K562 (cell line): Measurements from ENCODE around the gene TRIM34. TPM values are rescaled to one million over a fixed set of nuclear protein-coding genes. Genes with fewer than 3 reads are reported as not detected.
A peak's percentile ranks its signal among the peaks of the same experiment; 100 is the strongest.

Source experiments
- CCNT2 ChIP-seq: IDR thresholded peaks from 2 replicates; pipeline ENCODE4 v1.6.1; 2011; ENCODE audit warnings: borderline replicate concordance, low read depth, mild to moderate bottlenecking, moderate library complexity, mixed read lengths, low read length; ENCODE audit not compliant: insufficient read length; ENCODE audit errors: extremely low read depth
- CHD2 ChIP-seq: IDR thresholded peaks from 2 replicates; pipeline ENCODE4 v1.6.1; 2011; ENCODE audit warnings: low read depth, low read length
- CXXC5 ChIP-seq: fragments of 250-450 bp; sonication (Bioruptor Pico); IDR thresholded peaks from 2 replicates; pipeline ENCODE4 v1.8.0; 2022; ENCODE audit warnings: inconsistent platforms, mild to moderate bottlenecking, moderate library complexity
- DMBX1 ChIP-seq: fragments of 250-450 bp; sonication (Bioruptor Pico); IDR thresholded peaks from 2 replicates; pipeline ENCODE4 v1.8.0; 2022; ENCODE audit warnings: inconsistent platforms, mild to moderate bottlenecking, moderate library complexity, borderline replicate concordance
- FOS ChIP-seq: IDR thresholded peaks from 3 replicates; pipeline ENCODE4 v1.6.1; 2011; ENCODE audit not compliant: insufficient read length; ENCODE audit errors: extremely low read depth
- JUND ChIP-seq, 2 experiments: IDR thresholded peaks; 2 replicates in 1 of 2; 3 replicates in 1 of 2; pipeline ENCODE4 v1.6.1; 2011; ENCODE audit warnings: borderline replicate concordance in 2 of 2, low read depth in 2 of 2, low read length in 2 of 2, improper control_type of control experiment in 1 of 2, missing biosample characterization in 1 of 2, missing genetic modification characterization in 1 of 2, missing genetic modification reagents in 1 of 2
- MAFG ChIP-seq: fragments of 450-650 bp; conservative IDR thresholded peaks from 2 replicates; pipeline ENCODE4 v1.6.1; 2016; ENCODE audit warnings: missing genetic modification characterization, missing compliant biosample characterization
- NCOA2 ChIP-seq, 2 experiments: fragments of 450-650 bp; IDR thresholded peaks; 2 replicates each; pipeline ENCODE4 v1.6.1; 2018; ENCODE audit warnings: mild to moderate bottlenecking in 2 of 2, moderate library complexity in 1 of 2; ENCODE audit not compliant: partially characterized antibody in 2 of 2
- PHB2 ChIP-seq: fragments of 450-650 bp; IDR thresholded peaks from 2 replicates; pipeline ENCODE4 v1.6.1; 2017; ENCODE audit warnings: low read depth
- SRSF1 ChIP-seq: fragments of 200-400 bp; formaldehyde crosslinking; IDR thresholded peaks from 2 replicates; pipeline ENCODE4 v1.6.1; 2017; ENCODE audit warnings: mild to moderate bottlenecking, low read depth, low read length, moderate library complexity
- ZNF316 ChIP-seq: fragments of 450-650 bp; IDR thresholded peaks from 2 replicates; pipeline ENCODE4 v1.6.1; 2016
- ZNF551 ChIP-seq: fragments of 250-450 bp; sonication (Bioruptor Pico); IDR thresholded peaks from 2 replicates; pipeline ENCODE4 v1.5.0; 2021; ENCODE audit warnings: mild to moderate bottlenecking, moderate library complexity
- polyA plus RNA-seq, 8 experiments: library from polyadenylated mRNA; depleted of rRNA in 4 of 8; stranded (reverse) in 5 of 8; unstranded in 3 of 8; fragments of >200 nt; fragmentation: Nextera tagmentation in 2 of 8; fragmentation: Illumina TruSeq in 1 of 8; extraction: Ambion mirVana in 2 of 8; extraction: Trizol in 1 of 8; gene quantifications; 2 replicates each; pipeline versions ENCODE4 v1.2.1 to v1.2.3, GENCODE V29; 2011 to 2014; ENCODE audit warnings: inconsistent platforms in 1 of 8, missing spikeins in 1 of 8
- total RNA-seq, 7 experiments: library from RNA; depleted of rRNA in 6 of 7; stranded (reverse); fragments of >200 nt in 6 of 7; fragmentation: Illumina TruSeq in 2 of 7; extraction: Trizol in 2 of 7; gene quantifications; 2 replicates each; pipeline versions ENCODE4 v1.2.1 to v1.2.3, GENCODE V29; 2011 to 2021; ENCODE audit warnings: low replicate concordance in 1 of 7
- TF ChIP-seq, protein P1 (sequence below), 2 experiments: fragments of 450-650 bp; conservative IDR thresholded peaks; 2 replicates each; pipeline ENCODE4 v1.6.1; 2017; ENCODE audit warnings: mild to moderate bottlenecking in 2 of 2, moderate library complexity in 2 of 2
- TF ChIP-seq, protein P2 (sequence below): fragments of 150-350 bp; conservative IDR thresholded peaks from 2 replicates; pipeline ENCODE4 v1.6.1; 2014; ENCODE audit warnings: low read length
- TF ChIP-seq, protein P3 (sequence below), 2 experiments: fragments of 200-800 bp in 1 of 2; sonication (Bioruptor generic) in 1 of 2; sonication (generic) in 1 of 2; formaldehyde crosslinking in 1 of 2; IDR thresholded peaks in 1 of 2; conservative IDR thresholded peaks in 1 of 2; 2 replicates each; pipeline versions ENCODE4 v1.5.0 to v1.6.1; 2016 to 2020; ENCODE audit warnings: missing compliant biosample characterization in 1 of 2, missing genetic modification characterization in 1 of 2, missing genetic modification reagents in 1 of 2
- TF ChIP-seq, protein P4 (sequence below): sonication (generic); formaldehyde crosslinking; IDR thresholded peaks from 2 replicates; pipeline ENCODE4 v1.8.1; 2023; ENCODE audit warnings: mild to moderate bottlenecking, missing genetic modification reagents
- TF ChIP-seq, protein P5 (sequence below): sonication (generic); formaldehyde crosslinking; IDR thresholded peaks from 2 replicates; pipeline ENCODE4 v1.9.0; 2022; ENCODE audit warnings: mild to moderate bottlenecking, missing genetic modification reagents

The TRIM34 gene
- total and polyA plus RNA-seq, 9 of the 15 experiments (the other 6 are each of a cell fraction or from before 2014, with no cell fraction given) = 0.31 to 2.9 (median 1.3) TPM

DNA sequence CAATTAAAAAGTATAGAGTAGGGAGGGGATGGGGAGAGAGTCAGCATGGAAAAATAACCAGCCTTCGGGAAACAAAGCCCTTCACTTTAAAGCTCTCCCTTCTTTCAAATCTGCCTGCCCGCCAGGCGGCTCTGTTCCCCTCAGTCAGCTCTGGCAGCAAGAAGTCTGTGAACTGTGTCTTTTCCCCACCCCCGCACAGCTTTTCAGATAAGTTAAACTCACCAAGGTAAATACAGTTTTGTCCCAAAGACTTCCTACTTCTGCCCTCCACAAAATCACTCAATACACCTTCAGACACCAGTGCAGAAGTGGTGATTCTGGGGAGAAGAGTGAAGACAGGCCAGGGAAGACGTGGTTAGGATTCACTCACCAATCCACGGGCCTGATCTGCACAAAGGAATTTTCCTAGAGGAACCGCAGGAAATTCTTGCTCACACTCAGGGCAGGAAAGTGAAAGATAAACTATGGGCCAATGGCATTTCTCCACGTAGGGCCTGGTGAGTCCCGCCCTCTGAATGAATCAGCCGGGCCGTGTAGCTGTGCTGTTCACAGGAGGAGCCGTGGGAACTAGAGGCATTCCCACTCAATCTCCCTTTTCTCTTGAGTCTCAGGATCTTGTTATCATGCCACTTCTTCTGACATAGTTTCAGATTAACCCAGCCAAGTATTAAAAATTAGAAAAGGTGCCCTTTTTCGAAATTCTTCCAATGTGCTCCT, 60.0 kb downstream of the TRIM34 start, which contains the start of gene TRIM5 (continued):
- TF ChIP-seq CXXC5 (CRISPR knock-in tag) (peak; percentile 44; the same call in 1 of the 2 replicates), ZNF316 (no peak), NCOA2 (IDR thresholded peaks at IDR 0.05; ENCODE audit: partially characterized antibody in 2 of 2) (no peak), JUND (IDR thresholded peaks at IDR 0.05; ENCODE audit: borderline replicate concordance, low read depth, low read length) (peak; percentile 76), JUND (tag; IDR thresholded peaks at IDR 0.05; ENCODE audit: borderline replicate concordance, low read depth, low read length) (peak; percentile 86; the same call in 2 of the 3 replicates), CCNT2 (peak; percentile 15), DMBX1 (CRISPR knock-in tag) (no peak), MAFG (tag) (no peak), SRSF1 (no peak), ZNF551 (CRISPR knock-in tag) (no peak), FOS (no peak), PHB2 (no peak), CHD2 (no peak)
- TF ChIP-seq, protein P1, sequence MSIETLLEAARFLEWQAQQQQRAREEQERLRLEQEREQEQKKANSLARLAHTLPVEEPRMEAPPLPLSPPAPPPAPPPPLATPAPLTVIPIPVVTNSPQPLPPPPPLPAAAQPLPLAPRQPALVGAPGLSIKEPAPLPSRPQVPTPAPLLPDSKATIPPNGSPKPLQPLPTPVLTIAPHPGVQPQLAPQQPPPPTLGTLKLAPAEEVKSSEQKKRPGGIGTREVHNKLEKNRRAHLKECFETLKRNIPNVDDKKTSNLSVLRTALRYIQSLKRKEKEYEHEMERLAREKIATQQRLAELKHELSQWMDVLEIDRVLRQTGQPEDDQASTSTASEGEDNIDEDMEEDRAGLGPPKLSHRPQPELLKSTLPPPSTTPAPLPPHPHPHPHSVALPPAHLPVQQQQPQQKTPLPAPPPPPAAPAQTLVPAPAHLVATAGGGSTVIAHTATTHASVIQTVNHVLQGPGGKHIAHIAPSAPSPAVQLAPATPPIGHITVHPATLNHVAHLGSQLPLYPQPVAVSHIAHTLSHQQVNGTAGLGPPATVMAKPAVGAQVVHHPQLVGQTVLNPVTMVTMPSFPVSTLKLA (conservative IDR thresholded peaks at IDR 0.05) = peak; percentile 11 to 73; a peak in 2 of 4 replicates
- TF ChIP-seq, protein P2, sequence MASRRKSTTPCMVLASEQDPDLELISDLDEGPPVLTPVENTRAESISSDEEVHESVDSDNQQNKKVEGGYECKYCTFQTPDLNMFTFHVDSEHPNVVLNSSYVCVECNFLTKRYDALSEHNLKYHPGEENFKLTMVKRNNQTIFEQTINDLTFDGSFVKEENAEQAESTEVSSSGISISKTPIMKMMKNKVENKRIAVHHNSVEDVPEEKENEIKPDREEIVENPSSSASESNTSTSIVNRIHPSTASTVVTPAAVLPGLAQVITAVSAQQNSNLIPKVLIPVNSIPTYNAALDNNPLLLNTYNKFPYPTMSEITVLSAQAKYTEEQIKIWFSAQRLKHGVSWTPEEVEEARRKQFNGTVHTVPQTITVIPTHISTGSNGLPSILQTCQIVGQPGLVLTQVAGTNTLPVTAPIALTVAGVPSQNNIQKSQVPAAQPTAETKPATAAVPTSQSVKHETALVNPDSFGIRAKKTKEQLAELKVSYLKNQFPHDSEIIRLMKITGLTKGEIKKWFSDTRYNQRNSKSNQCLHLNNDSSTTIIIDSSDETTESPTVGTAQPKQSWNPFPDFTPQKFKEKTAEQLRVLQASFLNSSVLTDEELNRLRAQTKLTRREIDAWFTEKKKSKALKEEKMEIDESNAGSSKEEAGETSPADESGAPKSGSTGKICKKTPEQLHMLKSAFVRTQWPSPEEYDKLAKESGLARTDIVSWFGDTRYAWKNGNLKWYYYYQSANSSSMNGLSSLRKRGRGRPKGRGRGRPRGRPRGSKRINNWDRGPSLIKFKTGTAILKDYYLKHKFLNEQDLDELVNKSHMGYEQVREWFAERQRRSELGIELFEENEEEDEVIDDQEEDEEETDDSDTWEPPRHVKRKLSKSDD = no peak
- TF ChIP-seq, protein P3, sequence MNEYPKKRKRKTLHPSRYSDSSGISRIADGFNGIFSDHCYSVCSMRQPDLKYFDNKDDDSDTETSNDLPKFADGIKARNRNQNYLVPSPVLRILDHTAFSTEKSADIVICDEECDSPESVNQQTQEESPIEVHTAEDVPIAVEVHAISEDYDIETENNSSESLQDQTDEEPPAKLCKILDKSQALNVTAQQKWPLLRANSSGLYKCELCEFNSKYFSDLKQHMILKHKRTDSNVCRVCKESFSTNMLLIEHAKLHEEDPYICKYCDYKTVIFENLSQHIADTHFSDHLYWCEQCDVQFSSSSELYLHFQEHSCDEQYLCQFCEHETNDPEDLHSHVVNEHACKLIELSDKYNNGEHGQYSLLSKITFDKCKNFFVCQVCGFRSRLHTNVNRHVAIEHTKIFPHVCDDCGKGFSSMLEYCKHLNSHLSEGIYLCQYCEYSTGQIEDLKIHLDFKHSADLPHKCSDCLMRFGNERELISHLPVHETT (CRISPR knock-in tag; conservative IDR thresholded peaks at IDR 0.05 in 1 of 2, IDR thresholded peaks at IDR 0.05 in 1 of 2) = no peak
- TF ChIP-seq, protein P4, sequence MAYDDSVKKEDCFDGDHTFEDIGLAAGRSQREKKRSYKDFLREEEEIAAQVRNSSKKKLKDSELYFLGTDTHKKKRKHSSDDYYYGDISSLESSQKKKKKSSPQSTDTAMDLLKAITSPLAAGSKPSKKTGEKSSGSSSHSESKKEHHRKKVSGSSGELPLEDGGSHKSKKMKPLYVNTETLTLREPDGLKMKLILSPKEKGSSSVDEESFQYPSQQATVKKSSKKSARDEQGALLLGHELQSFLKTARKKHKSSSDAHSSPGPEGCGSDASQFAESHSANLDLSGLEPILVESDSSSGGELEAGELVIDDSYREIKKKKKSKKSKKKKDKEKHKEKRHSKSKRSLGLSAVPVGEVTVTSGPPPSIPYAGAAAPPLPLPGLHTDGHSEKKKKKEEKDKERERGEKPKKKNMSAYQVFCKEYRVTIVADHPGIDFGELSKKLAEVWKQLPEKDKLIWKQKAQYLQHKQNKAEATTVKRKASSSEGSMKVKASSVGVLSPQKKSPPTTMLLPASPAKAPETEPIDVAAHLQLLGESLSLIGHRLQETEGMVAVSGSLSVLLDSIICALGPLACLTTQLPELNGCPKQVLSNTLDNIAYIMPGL (CRISPR knock-in tag) = no peak
- TF ChIP-seq, protein P5, sequence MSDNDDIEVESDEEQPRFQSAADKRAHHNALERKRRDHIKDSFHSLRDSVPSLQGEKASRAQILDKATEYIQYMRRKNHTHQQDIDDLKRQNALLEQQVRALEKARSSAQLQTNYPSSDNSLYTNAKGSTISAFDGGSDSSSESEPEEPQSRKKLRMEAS (CRISPR knock-in tag) = no peak
